Measurements from ENCODE around the gene SPDEF.

SPDEF gene

DNA sequence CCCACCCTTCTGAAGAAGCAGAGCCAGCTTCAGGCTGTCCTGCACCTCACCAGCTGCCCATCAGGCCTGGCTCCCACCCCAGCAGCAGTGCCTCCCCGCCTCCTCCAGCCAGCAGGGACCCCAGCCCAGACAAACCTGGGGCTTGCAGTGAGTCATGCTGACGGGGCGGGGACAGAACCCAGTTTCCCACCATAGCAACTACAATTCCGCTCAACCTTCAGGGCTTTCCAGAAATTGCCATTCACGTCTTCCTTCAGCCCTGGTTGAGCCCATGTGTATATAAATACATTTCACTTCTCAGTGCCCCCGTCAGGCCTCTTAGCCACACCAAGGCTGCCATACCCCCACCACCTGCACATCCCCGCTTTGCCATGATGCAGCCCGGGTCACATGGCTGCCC is 4.4 kb downstream of the SPDEF start:
- no peaks in the 10 kb centered on the region for H3K27me3 ChIP-seq (ENCODE audit: insufficient read depth, low read length)
- H3K9me3 ChIP-seq (ENCODE audit: insufficient read depth, low read depth, low read length), result no peaks in the 10 kb centered on the region
- no peak overlapping the region for H3K4me3 ChIP-seq (ENCODE audit: low read length)
- no peak overlapping the region for H3K9ac ChIP-seq (ENCODE audit: low read depth, low read length)
- H3K4me1 ChIP-seq (ENCODE audit: insufficient read depth, low read length), result no peaks in the 10 kb centered on the region
- H3K36me3 ChIP-seq (ENCODE audit: insufficient read depth, low read depth, low read length), result no peaks in the 10 kb centered on the region
- H3K27ac ChIP-seq (ENCODE audit: low read length), result no peak overlapping the region

- no peaks in the 10 kb centered on the region for H3K4me1 ChIP-seq (ENCODE audit: insufficient read depth, low read length)
- H3K27ac ChIP-seq (ENCODE audit: low read length), result no peak overlapping the region
- no peaks in the 10 kb centered on the region for H3K27me3 ChIP-seq (ENCODE audit: insufficient read depth, low read length)
- no peak overlapping the region for H3K9ac ChIP-seq (ENCODE audit: low read depth, low read length)
- no peaks in the 10 kb centered on the region for H3K36me3 ChIP-seq (ENCODE audit: insufficient read depth, low read depth, low read length)
- no peaks in the 10 kb centered on the region for H3K9me3 ChIP-seq (ENCODE audit: insufficient read depth, low read depth, low read length)
- no peak overlapping the region for H3K4me3 ChIP-seq (ENCODE audit: low read length)
These were observed 6.3 kb downstream of the SPDEF start for GRCh38 chr6:34549804-34550202.

DNA sequence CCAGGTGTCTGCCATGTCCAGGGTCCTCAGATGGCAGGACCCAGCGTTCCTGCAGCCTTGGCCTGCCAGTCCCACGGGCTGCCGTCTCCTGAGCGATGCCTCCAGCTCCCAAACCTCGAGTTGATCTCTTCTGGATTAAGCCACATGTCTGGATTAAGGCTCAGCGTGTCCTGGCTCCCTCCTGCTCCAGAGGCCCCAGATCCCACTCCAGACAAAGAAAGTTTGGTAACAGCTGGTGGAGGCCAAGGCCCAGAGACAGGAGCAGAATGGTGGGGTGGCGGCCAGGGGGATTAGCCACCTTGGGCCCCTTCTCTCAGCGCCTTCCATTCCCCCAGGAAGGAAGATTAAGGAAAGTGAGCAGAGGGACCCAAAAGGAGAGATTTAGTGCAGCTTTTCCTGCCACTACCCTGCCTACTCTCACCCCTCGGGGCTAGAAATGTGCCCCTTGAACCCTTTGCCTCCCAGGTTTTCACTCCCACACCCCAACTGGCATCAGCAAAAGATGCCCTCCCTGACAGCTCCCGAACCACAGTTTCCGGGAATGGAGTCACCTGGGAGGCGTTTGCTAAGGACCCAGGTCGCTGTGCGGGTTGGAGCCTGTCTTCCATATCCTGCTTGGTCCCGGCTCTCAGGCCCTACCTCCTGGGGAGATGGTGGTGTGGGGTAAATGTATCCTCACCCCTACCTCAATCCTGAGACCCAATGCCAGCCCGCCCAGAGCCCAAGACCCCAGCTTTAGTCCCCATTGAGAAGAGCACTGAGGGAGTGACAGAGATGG is 6.9 kb downstream of the SPDEF start:
- no peaks in the 10 kb centered on the region for H3K36me3 ChIP-seq (ENCODE audit: insufficient read depth, low read depth, low read length)
- no peak overlapping the region for H3K4me3 ChIP-seq (ENCODE audit: low read length)
- no peaks in the 10 kb centered on the region for H3K9me3 ChIP-seq (ENCODE audit: insufficient read depth, low read depth, low read length)
- H3K9ac ChIP-seq (ENCODE audit: low read depth, low read length), result no peak overlapping the region
- H3K27me3 ChIP-seq (ENCODE audit: insufficient read depth, low read length), result no peaks in the 10 kb centered on the region
- H3K27ac ChIP-seq (ENCODE audit: low read length), result no peak overlapping the region
- H3K4me1 ChIP-seq (ENCODE audit: insufficient read depth, low read length), result no peaks in the 10 kb centered on the region

GRCh38 chr6:34547701-34548644 is 8.2 kb downstream of the SPDEF start:
- no peak overlapping the region for H3K4me3 ChIP-seq (ENCODE audit: low read length)
- H3K27ac ChIP-seq (ENCODE audit: low read length), result no peak overlapping the region
- H3K9me3 ChIP-seq (ENCODE audit: insufficient read depth, low read depth, low read length), result no peaks in the 10 kb centered on the region
- no peaks in the 10 kb centered on the region for H3K27me3 ChIP-seq (ENCODE audit: insufficient read depth, low read length)
- no peaks in the 10 kb centered on the region for H3K36me3 ChIP-seq (ENCODE audit: insufficient read depth, low read depth, low read length)
- H3K9ac ChIP-seq (ENCODE audit: low read depth, low read length), result no peak overlapping the region
- no peaks in the 10 kb centered on the region for H3K4me1 ChIP-seq (ENCODE audit: insufficient read depth, low read length)

GRCh38 chr6:34546551-34547321 is 9.4 kb downstream of the SPDEF start:
- Histone ChIP-seq H3K36me3 (ENCODE audit: insufficient read depth, low read depth, low read length) (no peaks in the 10 kb centered on the region), H3K27me3 (ENCODE audit: insufficient read depth, low read length) (no peaks in the 10 kb centered on the region), H3K4me1 (ENCODE audit: insufficient read depth, low read length) (no peaks in the 10 kb centered on the region), H3K9ac (ENCODE audit: low read depth, low read length) (no peak overlapping the region), H3K4me3 (ENCODE audit: low read length) (no peak overlapping the region), H3K27ac (ENCODE audit: low read length) (no peak overlapping the region), H3K9me3 (ENCODE audit: insufficient read depth, low read depth, low read length) (no peaks in the 10 kb centered on the region)

GRCh38 chr6:34544776-34545471 is 11.2 kb downstream of the SPDEF start:
- Histone ChIP-seq H3K27ac (ENCODE audit: low read length) (no peak overlapping the region), H3K9me3 (ENCODE audit: insufficient read depth, low read depth, low read length) (no peaks in the 10 kb centered on the region), H3K27me3 (ENCODE audit: insufficient read depth, low read length) (no peaks in the 10 kb centered on the region), H3K9ac (ENCODE audit: low read depth, low read length) (no peak overlapping the region), H3K36me3 (ENCODE audit: insufficient read depth, low read depth, low read length) (no peaks in the 10 kb centered on the region), H3K4me1 (ENCODE audit: insufficient read depth, low read length) (no peaks in the 10 kb centered on the region), H3K4me3 (ENCODE audit: low read length) (no peak overlapping the region)

DNA sequence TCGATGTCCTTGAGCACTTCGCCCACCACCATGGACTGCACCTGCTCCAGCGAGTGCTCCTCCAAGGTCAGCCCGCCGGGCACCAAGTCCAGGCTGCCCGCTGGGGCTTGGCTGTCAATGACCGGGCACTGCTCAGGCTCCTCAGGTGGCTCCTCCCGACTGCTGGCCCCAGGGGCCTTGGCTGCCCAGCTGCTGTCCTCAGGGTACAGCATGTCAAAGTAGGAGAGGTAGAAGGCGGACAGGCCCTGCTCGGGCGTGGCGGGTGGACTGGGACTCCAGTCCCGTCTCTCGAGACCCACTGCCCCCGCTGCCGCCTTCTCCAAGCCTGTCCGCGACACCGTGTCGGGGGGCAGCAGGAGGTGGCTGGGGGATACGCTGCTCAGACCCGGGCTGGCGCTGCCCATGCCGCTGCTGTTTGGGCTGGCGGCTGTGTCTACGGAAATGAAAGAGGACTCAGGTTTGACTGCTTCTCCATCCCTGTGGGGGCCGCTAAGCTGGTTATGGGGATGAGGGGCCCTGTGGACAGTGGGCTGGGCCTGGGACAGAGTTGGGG is 12.0 kb downstream of the SPDEF start:
- Histone ChIP-seq H3K4me1 (ENCODE audit: insufficient read depth, low read length) (no peaks in the 10 kb centered on the region), H3K9ac (ENCODE audit: low read depth, low read length) (no peak overlapping the region), H3K36me3 (ENCODE audit: insufficient read depth, low read depth, low read length) (no peaks in the 10 kb centered on the region), H3K27me3 (ENCODE audit: insufficient read depth, low read length) (no peaks in the 10 kb centered on the region), H3K27ac (ENCODE audit: low read length) (no peak overlapping the region), H3K4me3 (ENCODE audit: low read length) (no peak overlapping the region), H3K9me3 (ENCODE audit: insufficient read depth, low read depth, low read length) (no peaks in the 10 kb centered on the region)

DNA sequence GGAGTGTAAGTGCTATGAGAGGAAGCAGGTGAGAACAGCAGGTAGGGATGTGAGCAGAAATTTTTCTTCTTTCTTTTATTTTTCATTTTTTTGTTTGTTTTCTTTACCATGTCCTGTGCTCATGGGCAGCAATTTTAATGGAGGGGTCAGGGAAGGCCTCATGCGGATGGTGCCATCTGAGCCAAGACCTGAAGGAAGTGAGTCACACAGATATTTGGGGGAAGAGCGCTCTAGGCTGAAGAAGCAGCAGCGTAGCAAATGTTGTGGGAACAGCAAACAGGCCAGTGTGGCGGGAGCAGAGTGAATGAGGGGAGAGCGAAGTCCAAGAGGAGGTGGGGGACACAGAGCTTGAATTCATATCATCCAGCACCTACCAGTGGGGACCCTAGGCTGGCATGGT is 12.7 kb downstream of the SPDEF start:
- H3K4me1 ChIP-seq (ENCODE audit: insufficient read depth, low read length), result no peaks in the 10 kb centered on the region
- no peak overlapping the region for H3K9ac ChIP-seq (ENCODE audit: low read depth, low read length)
- no peaks in the 10 kb centered on the region for H3K27me3 ChIP-seq (ENCODE audit: insufficient read depth, low read length)
- no peaks in the 10 kb centered on the region for H3K9me3 ChIP-seq (ENCODE audit: insufficient read depth, low read depth, low read length)
- H3K4me3 ChIP-seq (ENCODE audit: low read length), result no peak overlapping the region
- no peak overlapping the region for H3K27ac ChIP-seq (ENCODE audit: low read length)
- no peaks in the 10 kb centered on the region for H3K36me3 ChIP-seq (ENCODE audit: insufficient read depth, low read depth, low read length)

DNA sequence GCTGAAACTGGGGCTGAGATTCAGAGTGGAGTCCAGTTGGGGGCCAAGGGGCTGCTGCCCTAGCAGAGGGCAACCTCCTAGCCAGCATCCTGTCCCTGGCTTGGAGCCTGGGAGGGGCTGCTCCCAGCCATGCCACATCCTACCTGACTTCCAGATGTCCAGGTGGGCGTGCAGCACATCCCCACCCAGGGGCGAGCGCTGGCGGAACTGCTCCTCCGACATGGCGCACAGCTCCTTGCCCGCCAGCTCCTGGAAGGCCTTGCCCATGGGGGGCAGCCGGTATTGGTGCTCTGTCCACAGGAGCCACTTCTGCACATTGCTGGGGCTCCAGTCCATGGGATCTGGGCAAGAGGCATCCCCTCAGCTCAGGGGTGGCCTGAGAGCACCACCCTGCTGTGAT is 15.3 kb downstream of the SPDEF start:
- no peak overlapping the region for H3K27ac ChIP-seq (ENCODE audit: low read length)

DNA sequence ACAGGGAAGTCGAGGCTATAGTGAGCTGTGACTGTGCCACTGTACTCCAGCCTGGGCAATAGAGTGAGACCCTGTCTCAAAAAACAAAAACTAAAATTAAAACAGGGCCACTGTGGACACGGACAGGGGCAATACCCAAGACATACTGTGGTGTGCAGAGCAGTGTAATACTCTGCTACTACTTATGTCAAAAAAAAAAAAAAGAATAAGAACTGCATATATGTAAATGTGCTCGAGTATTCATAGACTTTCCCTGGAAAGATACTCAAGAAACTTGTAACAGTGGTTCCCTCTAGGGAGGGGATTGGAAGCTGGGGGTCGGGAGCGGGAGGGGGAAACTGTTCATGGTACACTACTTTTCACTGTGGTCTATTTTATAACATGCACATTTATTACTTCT is 15.9 kb downstream of the SPDEF start:
- H3K27me3 ChIP-seq (ENCODE audit: insufficient read depth, low read length), result no peaks in the 10 kb centered on the region
- H3K9me3 ChIP-seq (ENCODE audit: insufficient read depth, low read depth, low read length), result no peaks in the 10 kb centered on the region
- H3K4me3 ChIP-seq (ENCODE audit: low read length), result no peak overlapping the region
- H3K9ac ChIP-seq (ENCODE audit: low read depth, low read length), result no peak overlapping the region
- no peaks in the 10 kb centered on the region for H3K36me3 ChIP-seq (ENCODE audit: insufficient read depth, low read depth, low read length)
- H3K27ac ChIP-seq (ENCODE audit: low read length), result no peak overlapping the region
- no peaks in the 10 kb centered on the region for H3K4me1 ChIP-seq (ENCODE audit: insufficient read depth, low read length)

More for the DNA sequence above, 15.3 kb downstream of the SPDEF start:
- Histone ChIP-seq H3K9ac (ENCODE audit: low read depth, low read length) (no peak overlapping the region), H3K9me3 (ENCODE audit: insufficient read depth, low read depth, low read length) (no peaks in the 10 kb centered on the region), H3K4me1 (ENCODE audit: insufficient read depth, low read length) (no peaks in the 10 kb centered on the region), H3K36me3 (ENCODE audit: insufficient read depth, low read depth, low read length) (no peaks in the 10 kb centered on the region), H3K27me3 (ENCODE audit: insufficient read depth, low read length) (no peaks in the 10 kb centered on the region), H3K4me3 (ENCODE audit: low read length) (no peak overlapping the region)

DNA sequence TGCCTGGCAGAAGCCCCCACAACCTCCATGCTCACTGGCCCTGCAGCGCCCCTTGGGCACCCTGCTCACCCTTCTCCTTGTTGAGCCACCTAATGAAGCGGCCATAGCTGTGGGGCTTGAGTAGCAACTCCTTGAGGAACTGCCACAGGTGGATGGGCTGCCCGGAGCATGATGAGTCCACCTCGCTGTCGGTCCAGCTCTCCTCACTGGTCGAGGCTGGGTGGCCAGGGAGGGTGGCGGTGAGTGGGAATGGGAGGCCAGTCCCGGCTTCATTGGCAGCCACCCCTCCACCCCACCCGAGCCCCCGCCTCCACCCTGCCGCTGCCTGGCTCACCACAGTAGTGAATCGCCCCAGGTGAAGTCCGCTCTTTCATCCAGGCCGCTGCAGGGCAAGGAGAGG is 16.9 kb downstream of the SPDEF start:
- Histone ChIP-seq H3K27ac (ENCODE audit: low read length) (no peak overlapping the region), H3K27me3 (ENCODE audit: insufficient read depth, low read length) (no peaks in the 10 kb centered on the region), H3K9ac (ENCODE audit: low read depth, low read length) (no peak overlapping the region), H3K9me3 (ENCODE audit: insufficient read depth, low read depth, low read length) (no peaks in the 10 kb centered on the region), H3K36me3 (ENCODE audit: insufficient read depth, low read depth, low read length) (no peaks in the 10 kb centered on the region), H3K4me1 (ENCODE audit: insufficient read depth, low read length) (no peaks in the 10 kb centered on the region), H3K4me3 (ENCODE audit: low read length) (no peak overlapping the region)

Data from iPS-20b (cell line).